Left kidney (tissue), 8 donors: ENCODE data around the gene NEUROG2. TPM values are rescaled to one million over a fixed set of nuclear protein-coding genes. Genes with fewer than 3 reads are reported as not detected.
"Not testable (repeated sequence)": the region's sequence is repeated elsewhere in the genome, so short reads cannot be mapped to it uniquely, and the experiment has no call there.

Source experiments
- DNase-seq: peaks from one replicate; pipeline ENCODE4 v3.0.0-alpha.2; 2013
- long read RNA-seq, 8 donors: transcript quantifications; one replicate each; lab custom pipeline, GENCODE V29; 2026
- polyA plus RNA-seq: library from polyadenylated mRNA; unstranded; fragments of 120-200 nt; gene quantifications from one replicate; pipeline ENCODE4 v1.2.1, GENCODE V29; 2013; ENCODE audit not compliant: insufficient read length

The NEUROG2 gene
- not detected for polyA plus RNA-seq
- long read RNA-seq, donor 1 = 0 reads
- long read RNA-seq, donor 2 = 0 reads
- long read RNA-seq, donor 3 = 0 reads
- long read RNA-seq, donor 4 = 0 reads
- long read RNA-seq, donor 5 = 0 reads
- long read RNA-seq, donor 6 = 0 reads
- long read RNA-seq, donor 7 = 0 reads
- long read RNA-seq, donor 8 = 0 reads

GRCh38 chr4:112516066-112516470 is at the start of gene NEUROG2:
Gene NEUROG2 (minus strand): TSS chr4:112516180. CDS start chr4:112515475, 705 bp downstream.
- DNase-seq = no peak

GRCh38 chr4:112564706-112565270 is 48.8 kb upstream of the NEUROG2 start:
- DNase-seq = no peak

GRCh38 chr4:112563431-112564200 is 47.6 kb upstream of the NEUROG2 start:
- no peak for DNase-seq

- DNase-seq = no peak
Measured at GRCh38 chr4:112562254-112562879, 46.4 kb upstream of the NEUROG2 start.

GRCh38 chr4:112560084-112560483 is 44.1 kb upstream of the NEUROG2 start:
- DNase-seq = no peak

- no peak for DNase-seq
Measured at GRCh38 chr4:112559053-112559452, 43.1 kb upstream of the NEUROG2 start.

GRCh38 chr4:112557676-112558411 is 41.9 kb upstream of the NEUROG2 start:
- no peak for DNase-seq

GRCh38 chr4:112554271-112554670 is 38.3 kb upstream of the NEUROG2 start:
- DNase-seq = not testable (repeated sequence)

- DNase-seq = no peak
Measured at GRCh38 chr4:112552668-112553067, 36.7 kb upstream of the NEUROG2 start.

- no peak for DNase-seq
Measured at GRCh38 chr4:112550728-112551127, 34.7 kb upstream of the NEUROG2 start.

- no peak for DNase-seq
Measured at GRCh38 chr4:112546476-112546875, 30.5 kb upstream of the NEUROG2 start.

GRCh38 chr4:112545346-112545745 is 29.4 kb upstream of the NEUROG2 start:
- DNase-seq = no peak

GRCh38 chr4:112540695-112541094 is 24.7 kb upstream of the NEUROG2 start:
- no peak for DNase-seq

GRCh38 chr4:112536123-112536522 is 20.1 kb upstream of the NEUROG2 start:
- no peak for DNase-seq

GRCh38 chr4:112532267-112532666 is 16.3 kb upstream of the NEUROG2 start:
- no peak for DNase-seq

- DNase-seq = no peak
Measured at GRCh38 chr4:112531146-112531545, 15.2 kb upstream of the NEUROG2 start.

- no peak for DNase-seq
Measured at GRCh38 chr4:112526061-112526460, 10.1 kb upstream of the NEUROG2 start.

GRCh38 chr4:112523764-112524505 is 8.0 kb upstream of the NEUROG2 start:
- DNase-seq = peak; percentile 63

- peak; percentile 37 for DNase-seq
Measured at GRCh38 chr4:112523008-112523721, 7.2 kb upstream of the NEUROG2 start.

GRCh38 chr4:112522431-112522830 is 6.5 kb upstream of the NEUROG2 start:
- not testable (repeated sequence) for DNase-seq
